ENCODE data around the gene KLHL13. TPM values are rescaled to one million over a fixed set of nuclear protein-coding genes. Genes with fewer than 3 reads are reported as not detected.

KLHL13 gene
- total and polyA plus RNA-seq, 2 of the 8 experiments (the other 6 are each of a cell fraction or from before 2014, with no cell fraction given), result 6.4 to 12.8 TPM

- H3K9ac ChIP-seq (replicated peaks in 1 of 4; ENCODE audit: extremely low read depth in 1 of 4, low read depth in 3 of 4, low read length in 3 of 4), result no peak overlapping the region
Observed at GRCh38 chrX:117910216-117910615, 206.4 kb downstream of the KLHL13 start.

More at GRCh38 chrX:117910216-117910615, 206.4 kb downstream of the KLHL13 start:
- no peak for DNase-seq (ENCODE audit: low read depth in 1 of 2, low spot score in 2 of 2)
- Histone ChIP-seq H4K5ac (ENCODE audit: insufficient read length, low read depth, low read length) (no peak overlapping the region), H3K79me1 (ENCODE audit: low read depth, low read length) (no peaks in the 10 kb centered on the region), H4K91ac (replicated peaks; ENCODE audit: insufficient read length, low read length) (no peak overlapping the region), H2BK120ac (replicated peaks; ENCODE audit: low read depth, low read length) (no peak overlapping the region), H3K4me3 (ENCODE audit: extremely low read depth in 1 of 4, insufficient read depth in 2 of 4, low read depth in 3 of 4, low read length in 4 of 4) (no peak overlapping the region), H3K23me2 (ENCODE audit: low read depth, low read length) (no peaks in the 10 kb centered on the region), H3K9me3 (ENCODE audit: insufficient read depth in 2 of 2, low read depth in 1 of 2, low read length in 1 of 2) (no peaks in the 10 kb centered on the region), H2AK5ac (ENCODE audit: low read depth, low read length) (no peak overlapping the region), H3K36me3 (ENCODE audit: control insufficient read depth in 2 of 4, insufficient read depth in 4 of 4, low read length in 3 of 4) (no peaks in the 10 kb centered on the region), H2AFZ (ENCODE audit: low read length) (no peak overlapping the region), H3K79me2 (ENCODE audit: control insufficient read depth in 1 of 2, insufficient read depth in 2 of 2, low read length in 2 of 2) (no peaks in the 10 kb centered on the region), H3K27ac (ENCODE audit: low read depth, low read length) (no peak overlapping the region), H3K18ac (ENCODE audit: extremely low read depth, low read length) (no peak overlapping the region), H3K23ac (ENCODE audit: insufficient read length) (no peak overlapping the region), H3K4me1 (replicated peaks in 1 of 4; ENCODE audit: control insufficient read depth in 3 of 4, insufficient read depth in 4 of 4, low read length in 3 of 4) (no peaks in the 10 kb centered on the region; a peak in 1 of 7 replicates), H4K20me1 (replicated peaks in 1 of 2; ENCODE audit: control insufficient read depth in 1 of 2, insufficient read depth in 2 of 2, low read length in 2 of 2) (no peaks in the 10 kb centered on the region), H2BK5ac (ENCODE audit: low read depth, low read length) (no peak overlapping the region), H2BK20ac (ENCODE audit: low read length) (no peak overlapping the region), H3K4me2 (ENCODE audit: insufficient read depth in 1 of 2, low read depth in 2 of 2, low read length in 2 of 2) (no peak overlapping the region), H4K8ac (ENCODE audit: extremely low read depth, insufficient read depth, low read length) (no peak overlapping the region), H3K4ac (replicated peaks; ENCODE audit: insufficient read length, low read depth, low read length) (no peak overlapping the region), H3K56ac (replicated peaks; ENCODE audit: insufficient read length, low read depth, low read length) (no peak overlapping the region), H2BK15ac (ENCODE audit: low read length) (no peak overlapping the region), H3K27me3 (replicated peaks in 1 of 4; ENCODE audit: control insufficient read depth in 3 of 4, extremely low read depth in 1 of 4, insufficient read depth in 3 of 4, low read length in 3 of 4) (no peaks in the 10 kb centered on the region), H3K14ac (ENCODE audit: insufficient read length) (no peak overlapping the region), H2BK12ac (ENCODE audit: low read depth, low read length) (no peak overlapping the region)
- ChIA-PET CTCF (ENCODE audit: partially characterized antibody) (no interaction called here), POLR2A (ENCODE audit: partially characterized antibody) (no interaction called here)
- no peak for TF ChIP-seq GABPA (IDR thresholded peaks at IDR 0.05; ENCODE audit: borderline replicate concordance, insufficient read depth, low read length)
- no peak for TF ChIP-seq POLR2AphosphoS5 (IDR thresholded peaks at IDR 0.05; ENCODE audit: low read depth, low read length)
- no peak for TF ChIP-seq MAX (IDR thresholded peaks at IDR 0.05)
- TF ChIP-seq SIN3A (conservative IDR thresholded peaks at IDR 0.05 in 1 of 2, IDR thresholded peaks at IDR 0.05 in 1 of 2; ENCODE audit: low read depth in 1 of 2, low read length in 2 of 2), result no peak
- 83% methylated on average over 1 of the region's 1 CpG; no CpG with 5 or more reads in 1 of the 2 experiments for WGBS, 2 experiments (ENCODE audit: extremely low coverage in 1 of 2, insufficient coverage in 1 of 2, insufficient read length in 1 of 2, insufficient replicate concordance in 2 of 2, low coverage in 1 of 2, low lambda C conversion rate in 2 of 2, missing lambda C conversion rate in 1 of 2)
- no peak for FAIRE-seq

All from H1 (cell line).